GM12878 (cell line): Measurements from ENCODE around the gene NECTIN1. TPM values are rescaled to one million over a fixed set of nuclear protein-coding genes. Genes with fewer than 3 reads are reported as not detected.

Source experiments
- ATAC-seq: fragments of 200-7000 bp; cut with Tn5 transposase; 3 replicates; pipeline ENCODE4 v1.9.1; 2020; ENCODE audit warnings: mild to moderate bottlenecking, moderate library complexity
- BruUV-seq: library from RNA; stranded (reverse); fragments of 400-500 nt; replicated peaks from 2 replicates; lab custom pipeline; 2021; lab: Mats Ljungman, UMichigan
- CTCF ChIA-PET: fragments of 300-600 bp; sonication (Branson Sonifier 250); formaldehyde crosslinking; extraction: SDS; loops from one replicate; lab custom pipeline; 2021; ENCODE audit warnings: inconsistent platforms; lab: Yijun Ruan, JAX
- POLR2A ChIA-PET: fragments of 350-600 bp; formaldehyde crosslinking; extraction: SDS; loops from one replicate; lab custom pipeline; 2021; ENCODE audit warnings: inconsistent platforms; lab: Charles Lee
- RAD21 ChIA-PET: fragments of 300-600 bp; sonication (Branson Sonifier 250); formaldehyde crosslinking; loops from one replicate; lab custom pipeline; 2023; ENCODE audit warnings: antibody characterized with exemption; ENCODE audit not compliant: unreplicated experiment; lab: Charles Lee
- SMC1A ChIA-PET: fragments of 300-600 bp; sonication (Branson Sonifier 250); formaldehyde crosslinking; loops from one replicate; lab custom pipeline; 2023; ENCODE audit not compliant: unreplicated experiment, uncharacterized antibody; lab: Charles Lee
- DNase-seq: peaks from one replicate; pipeline ENCODE4 v3.0.0-alpha.2; 2011; ENCODE audit warnings: low read depth, low spot score
- FAIRE-seq: peaks from 3 replicates; lab custom pipeline; 2011; peaks lifted over from hg19 to GRCh38; lab: Jason Lieb, UNC
- H2AFZ ChIP-seq: 2 replicates; pipeline ENCODE4 v1.6.0; 2011; ENCODE audit warnings: low read depth, low read length, control low read depth; ENCODE audit not compliant: control insufficient read depth
- H3K27ac ChIP-seq: 2 replicates; pipeline ENCODE4 v1.5.1; 2011; ENCODE audit warnings: control low read depth; ENCODE audit not compliant: control insufficient read depth, insufficient read depth
- H3K27me3 ChIP-seq, 2 experiments: replicated peaks in 1 of 2; 2 replicates each; pipeline versions ENCODE4 v1.6.0 to v1.6.1; 2011; ENCODE audit warnings: low read length in 1 of 2; ENCODE audit not compliant: control insufficient read depth in 2 of 2, insufficient read depth in 2 of 2
- H3K36me3 ChIP-seq, 2 experiments: 2 replicates each; pipeline ENCODE4 v1.5.1; 2011; ENCODE audit warnings: low read length in 1 of 2; ENCODE audit not compliant: control insufficient read depth in 2 of 2, insufficient read depth in 2 of 2
- H3K4me1 ChIP-seq: 2 replicates; pipeline ENCODE4 v1.6.1; 2011; ENCODE audit warnings: mild to moderate bottlenecking, low read length, moderate library complexity, mixed read lengths; ENCODE audit not compliant: control insufficient read depth, insufficient read depth
- H3K4me2 ChIP-seq: 2 replicates; pipeline ENCODE4 v1.6.0; 2011; ENCODE audit warnings: control low read depth; ENCODE audit not compliant: control insufficient read depth, insufficient read depth
- H3K4me3 ChIP-seq: fragments of 200-600 bp; sonication (generic); 2 replicates; pipeline ENCODE4 v1.5.1; 2016
- H3K79me2 ChIP-seq: 2 replicates; pipeline ENCODE4 v1.6.0; 2011; ENCODE audit warnings: low read length; ENCODE audit not compliant: control insufficient read depth, insufficient read depth
- H3K9ac ChIP-seq: 2 replicates; pipeline ENCODE4 v1.8.0; 2011; ENCODE audit warnings: low read length, control low read depth, mixed read lengths; ENCODE audit not compliant: control insufficient read depth, insufficient read depth
- H3K9me3 ChIP-seq: replicated peaks from 3 replicates; pipeline ENCODE4 v1.5.1; 2011; ENCODE audit warnings: mild to moderate bottlenecking, low read length; ENCODE audit not compliant: control insufficient read depth, insufficient read depth
- H4K20me1 ChIP-seq: 2 replicates; pipeline ENCODE4 v1.6.0; 2011; ENCODE audit not compliant: control insufficient read depth, insufficient read depth
- E4F1 ChIP-seq: fragments of 450-650 bp; IDR thresholded peaks from 2 replicates; pipeline ENCODE4 v1.6.1; 2018; ENCODE audit warnings: borderline replicate concordance, mild to moderate bottlenecking; ENCODE audit not compliant: partially characterized antibody
- GATAD2B ChIP-seq: fragments of 450-650 bp; conservative IDR thresholded peaks from 2 replicates; pipeline ENCODE4 v1.6.1; 2017; ENCODE audit warnings: low read depth, mild to moderate bottlenecking, moderate library complexity
- POLR2AphosphoS2 ChIP-seq: IDR thresholded peaks from 2 replicates; pipeline ENCODE4 v1.6.1; 2011; ENCODE audit warnings: low read depth, mild to moderate bottlenecking, low read length, improper control_type of control experiment, moderate library complexity
- SPI1 ChIP-seq: IDR thresholded peaks from 2 replicates; pipeline ENCODE4 v1.6.1; 2011; ENCODE audit warnings: low read depth, mild to moderate bottlenecking, low read length, moderate library complexity, borderline replicate concordance; ENCODE audit not compliant: insufficient read depth
- SREBF2 ChIP-seq: IDR thresholded peaks from 2 replicates; pipeline ENCODE4 v1.6.1; 2012; ENCODE audit warnings: mild to moderate bottlenecking, low read length
- YY1 ChIP-seq: IDR thresholded peaks from 2 replicates; pipeline ENCODE4 v1.6.1; 2011; ENCODE audit warnings: low read depth, mild to moderate bottlenecking, low read length
- ZNF592 ChIP-seq: fragments of 450-650 bp; IDR thresholded peaks from 2 replicates; pipeline ENCODE4 v1.6.1; 2017; ENCODE audit warnings: mild to moderate bottlenecking, moderate library complexity
- WGBS: methylation state at CpG from one replicate; pipeline ENCODE4 v1.1.6; 2016; ENCODE audit warnings: low lambda C conversion rate; ENCODE audit not compliant: insufficient replicate concordance, insufficient coverage; ENCODE audit errors: missing lambda C conversion rate; 5-methylcytosine and 5-hydroxymethylcytosine counted together
- in situ Hi-C: fragments of 300-500 bp; cut with MboI; formaldehyde crosslinking; loops from 9 replicates; pipeline ENCODE4 v1.14.3; 2018; ENCODE audit warnings: mixed read lengths
- intact Hi-C: fragments of 100-400 bp; cut with micrococcal nuclease; formaldehyde crosslinking; loops from one replicate; pipeline ENCODE4 v1.14.2; 2022; ENCODE audit not compliant: unreplicated experiment
- polyA plus RNA-seq, 11 experiments: library from polyadenylated mRNA; depleted of rRNA in 4 of 11; unstranded in 6 of 11; stranded (reverse) in 5 of 11; fragments of >200 nt; fragmentation: Nextera tagmentation in 4 of 11; fragmentation: Illumina TruSeq in 1 of 11; extraction: Ambion mirVana in 4 of 11; extraction: Trizol in 1 of 11; gene quantifications; 1 replicate in 1 of 11; 2 replicates in 10 of 11; pipeline versions ENCODE4 v1.2.1 to v1.2.3, GENCODE V29; 2011 to 2016; ENCODE audit warnings: inconsistent platforms in 2 of 11, missing spikeins in 2 of 11, low read depth in 1 of 11
- total RNA-seq, 4 experiments: library from RNA; depleted of rRNA in 3 of 4; stranded (reverse); fragments of >200 nt in 3 of 4; fragmentation: Illumina TruSeq in 1 of 4; extraction: Trizol in 1 of 4; gene quantifications; 2 replicates each; pipeline versions ENCODE4 v1.2.1 to v1.2.3, GENCODE V29; 2013 to 2021

Gene NECTIN1
- total and polyA plus RNA-seq, 10 of the 15 experiments (the other 5 are each of a cell fraction or from before 2014, with no cell fraction given), result 0.97 to 9.2 (median 2.3) TPM

GRCh38 chr11:119626871-119627270 lies 102.1 kb downstream of the NECTIN1 start:
- H3K4me2 ChIP-seq, result no peak overlapping the region
- no peaks in the 10 kb centered on the region for H4K20me1 ChIP-seq
- peaks cover 0 to 3% of the 10 kb centered on the region in 2 experiments; a peak in 3 of 4 replicates for H3K27me3 ChIP-seq
- no TSS peak for BruUV-seq
- ChIA-PET POLR2A (no interaction called here), CTCF (interaction anchor here (2.8 kb wide), 1 partner anchor 14 kb away, joined by 14 read pairs; no protein-coding TSS in a partner anchor), SMC1A (no interaction called here), RAD21 (no interaction called here)
- no peak overlapping the region for H2AFZ ChIP-seq
- no peaks in the 10 kb centered on the region for H3K4me1 ChIP-seq
- DNase-seq, result no peak
- no peak for FAIRE-seq
- 30% methylated on average over 7 of the region's 7 CpGs for WGBS
- H3K36me3 ChIP-seq, result no peaks in the 10 kb centered on the region
- H3K79me2 ChIP-seq, result no peaks in the 10 kb centered on the region
- TF ChIP-seq E4F1 (no peak), SPI1 (peak; percentile 30; the same call in 1 of the 2 replicates)
- in situ Hi-C loops (no loop called here), intact Hi-C loops (no loop called here)
- H3K4me3 ChIP-seq, result no peak overlapping the region
- H3K27ac ChIP-seq, result no peak overlapping the region
- peak; percentile 18; the same call in 2 of the 3 replicates for ATAC-seq
- H3K9me3 ChIP-seq, result no peaks in the 10 kb centered on the region
- no peak overlapping the region for H3K9ac ChIP-seq

- no peak overlapping the region for H2AFZ ChIP-seq
- peaks cover 0 to 3% of the 10 kb centered on the region in 2 experiments; a peak in 3 of 4 replicates for H3K27me3 ChIP-seq
- WGBS, result 45% methylated on average over 5 of the region's 7 CpGs
- H3K4me3 ChIP-seq, result no peak overlapping the region
- H3K79me2 ChIP-seq, result no peaks in the 10 kb centered on the region
- intact Hi-C loops, result no loop called here
- ChIA-PET SMC1A (interaction anchor here (1.2 kb wide), 1 partner anchor 14 kb away, joined by 3 read pairs; no protein-coding TSS in a partner anchor), RAD21 (no interaction called here), POLR2A (no interaction called here), CTCF (interaction anchor here (1.3 to 2.8 kb wide), 2 partner anchors 14 to 482 kb away, joined by 5 to 14 read pairs; no protein-coding TSS in a partner anchor)
- no peak for DNase-seq
- H3K9me3 ChIP-seq, result no peaks in the 10 kb centered on the region
- H3K36me3 ChIP-seq, result no peaks in the 10 kb centered on the region
- H3K4me1 ChIP-seq, result no peaks in the 10 kb centered on the region
- no peak overlapping the region for H3K27ac ChIP-seq
- H3K4me2 ChIP-seq, result no peak overlapping the region
- FAIRE-seq, result no peak
- no peak for ATAC-seq
- no peak overlapping the region for H3K9ac ChIP-seq
- in situ Hi-C loops, result no loop called here
- BruUV-seq, result no TSS peak
- no peaks in the 10 kb centered on the region for H4K20me1 ChIP-seq
- TF ChIP-seq YY1, result no peak
- no peak for TF ChIP-seq POLR2AphosphoS2
- no peak for TF ChIP-seq GATAD2B
- no peak for TF ChIP-seq ZNF592
- no peak for TF ChIP-seq SREBF2
These were observed 102.7 kb downstream of the NECTIN1 start for GRCh38 chr11:119626197-119626841.
